Measurements from ENCODE around the gene STK4. TPM values are rescaled to one million over a fixed set of nuclear protein-coding genes. Genes with fewer than 3 reads are reported as not detected.

STK4 gene
- total RNA-seq, 4 donors from 2014 or later: 25.4 to 63.9 (median 33.5) TPM

DNA sequence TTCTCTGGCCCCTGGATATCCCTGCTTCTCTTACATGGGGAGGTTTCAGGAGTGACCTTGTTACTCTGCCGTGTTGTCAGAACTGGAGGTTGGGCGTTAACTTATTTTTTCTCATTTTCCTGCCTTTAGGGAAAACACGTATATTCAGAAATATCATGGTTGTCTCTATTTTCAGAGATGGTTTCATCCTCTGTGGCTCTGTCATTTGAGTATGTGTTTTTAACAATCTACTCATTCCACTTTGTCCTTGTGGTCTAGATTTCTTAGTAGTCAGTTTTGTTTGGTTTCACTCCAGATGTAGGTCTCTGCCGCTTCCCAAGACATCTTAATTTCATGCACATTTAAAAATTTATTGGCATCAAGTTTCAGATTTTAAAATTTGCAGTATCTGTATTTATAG is 88.7 kb downstream of the STK4 start:
- no peak for DNase-seq (ENCODE audit: low spot score in 2 of 2)
- H3K27me3 ChIP-seq: no peaks in the 10 kb centered on the region
- no peak overlapping the region for H3K27ac ChIP-seq
- H3K36me3 ChIP-seq: peaks cover 8% of the 10 kb centered on the region
- 90% methylated on average over 4 of the region's 4 CpGs for WGBS
- no peaks in the 10 kb centered on the region for H3K9me3 ChIP-seq
- H3K4me1 ChIP-seq: peaks cover 13% of the 10 kb centered on the region
- no peak for TF ChIP-seq POLR2A (IDR thresholded peaks at IDR 0.05)
- no peak for TF ChIP-seq POLR2AphosphoS5 (IDR thresholded peaks at IDR 0.05)
- TF ChIP-seq, protein P1, sequence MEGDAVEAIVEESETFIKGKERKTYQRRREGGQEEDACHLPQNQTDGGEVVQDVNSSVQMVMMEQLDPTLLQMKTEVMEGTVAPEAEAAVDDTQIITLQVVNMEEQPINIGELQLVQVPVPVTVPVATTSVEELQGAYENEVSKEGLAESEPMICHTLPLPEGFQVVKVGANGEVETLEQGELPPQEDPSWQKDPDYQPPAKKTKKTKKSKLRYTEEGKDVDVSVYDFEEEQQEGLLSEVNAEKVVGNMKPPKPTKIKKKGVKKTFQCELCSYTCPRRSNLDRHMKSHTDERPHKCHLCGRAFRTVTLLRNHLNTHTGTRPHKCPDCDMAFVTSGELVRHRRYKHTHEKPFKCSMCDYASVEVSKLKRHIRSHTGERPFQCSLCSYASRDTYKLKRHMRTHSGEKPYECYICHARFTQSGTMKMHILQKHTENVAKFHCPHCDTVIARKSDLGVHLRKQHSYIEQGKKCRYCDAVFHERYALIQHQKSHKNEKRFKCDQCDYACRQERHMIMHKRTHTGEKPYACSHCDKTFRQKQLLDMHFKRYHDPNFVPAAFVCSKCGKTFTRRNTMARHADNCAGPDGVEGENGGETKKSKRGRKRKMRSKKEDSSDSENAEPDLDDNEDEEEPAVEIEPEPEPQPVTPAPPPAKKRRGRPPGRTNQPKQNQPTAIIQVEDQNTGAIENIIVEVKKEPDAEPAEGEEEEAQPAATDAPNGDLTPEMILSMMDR (IDR thresholded peaks at IDR 0.05): no peak
- no peak for TF ChIP-seq EP300 (IDR thresholded peaks at IDR 0.05)
- no peak overlapping the region for H3K4me3 ChIP-seq

DNA sequence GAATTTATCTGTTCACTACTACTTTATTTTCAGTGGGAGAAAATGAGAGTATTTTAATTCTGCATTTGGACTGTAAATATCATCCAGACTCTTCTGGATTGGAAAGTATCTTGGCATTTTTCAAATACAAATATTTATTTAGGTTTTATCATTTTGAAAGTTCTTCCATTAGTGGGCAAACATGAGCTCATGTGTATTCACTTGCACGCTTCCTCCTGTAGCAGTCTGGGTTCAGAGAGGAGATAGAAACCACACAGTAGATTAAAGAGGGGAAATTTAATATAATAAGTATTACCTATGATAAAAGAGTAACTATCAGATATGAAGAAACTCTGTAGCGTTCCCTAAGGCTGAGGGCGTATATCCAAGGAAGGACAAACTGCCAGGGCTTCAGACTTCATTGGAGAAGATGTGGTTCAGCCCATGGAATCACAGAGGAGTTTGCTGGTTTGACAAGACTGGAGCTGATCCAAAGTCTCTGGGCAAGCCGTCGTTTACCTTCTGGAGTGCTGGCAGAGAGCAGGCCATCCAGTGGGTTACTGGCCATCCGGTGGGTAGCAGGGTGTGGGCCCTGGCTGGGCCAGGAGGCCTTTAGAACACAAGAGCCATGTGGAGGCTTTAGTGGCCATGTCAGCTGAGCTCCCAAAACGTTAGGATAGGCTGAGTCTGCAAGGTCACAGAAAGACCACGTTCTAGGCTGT is 90.3 kb downstream of the STK4 start:
- Histone ChIP-seq H3K27me3 (no peaks in the 10 kb centered on the region), H3K27ac (no peak overlapping the region), H3K4me3 (no peak overlapping the region), H3K36me3 (peaks cover 8% of the 10 kb centered on the region), H3K9me3 (no peaks in the 10 kb centered on the region), H3K4me1 (peaks cover 15% of the 10 kb centered on the region)
- WGBS: 53% methylated on average over 5 of the region's 8 CpGs
- DNase-seq (ENCODE audit: low spot score in 2 of 2): no peak
- TF ChIP-seq, protein P1 (IDR thresholded peaks at IDR 0.05): no peak
- no peak for TF ChIP-seq POLR2A (IDR thresholded peaks at IDR 0.05)

DNA sequence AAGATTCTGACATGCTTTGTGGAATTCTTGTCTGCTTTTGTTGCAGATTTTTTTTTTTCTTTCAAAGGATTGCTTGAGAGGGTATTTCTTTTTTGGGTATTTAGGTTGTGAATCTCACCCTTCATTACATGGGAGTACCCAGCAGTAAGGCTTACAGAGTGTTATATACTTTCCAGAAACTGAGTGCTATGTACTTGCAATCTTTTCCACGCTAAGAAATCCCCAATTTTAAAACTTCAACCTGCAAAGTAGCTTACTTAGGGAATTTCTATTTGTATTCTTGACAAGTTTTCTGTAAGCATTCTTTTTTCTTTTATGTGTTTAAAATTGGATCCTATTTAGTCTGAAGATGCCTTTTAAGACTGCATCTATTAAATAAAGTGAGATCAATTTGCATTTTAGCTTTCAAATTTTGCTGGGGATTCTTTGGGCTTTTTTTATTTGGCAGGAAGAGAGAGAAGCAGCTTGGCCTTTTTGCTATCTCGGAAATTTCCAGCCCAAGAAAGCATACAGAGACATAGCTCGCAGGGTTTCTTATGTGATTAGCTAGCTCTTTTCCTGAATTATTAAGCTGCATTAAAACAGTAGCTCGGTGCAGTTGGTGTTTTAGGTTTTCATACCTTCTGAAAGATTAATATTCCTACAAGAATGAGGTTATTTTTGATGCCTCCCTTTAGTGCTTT is 92.0 kb downstream of the STK4 start:
- Histone ChIP-seq H3K36me3 (peaks cover 8% of the 10 kb centered on the region), H3K9me3 (no peaks in the 10 kb centered on the region), H3K4me3 (no peak overlapping the region), H3K27me3 (no peaks in the 10 kb centered on the region), H3K27ac (no peak overlapping the region), H3K4me1 (peaks cover 10% of the 10 kb centered on the region)
- DNase-seq (ENCODE audit: low spot score in 2 of 2): no peak
- WGBS: 63% methylated on average over 4 of the region's 4 CpGs
- TF ChIP-seq EP300 (IDR thresholded peaks at IDR 0.05): no peak
- no peak for TF ChIP-seq POLR2A (IDR thresholded peaks at IDR 0.05)
- TF ChIP-seq, protein P1 (IDR thresholded peaks at IDR 0.05): no peak
- TF ChIP-seq POLR2AphosphoS5 (IDR thresholded peaks at IDR 0.05): no peak

DNA sequence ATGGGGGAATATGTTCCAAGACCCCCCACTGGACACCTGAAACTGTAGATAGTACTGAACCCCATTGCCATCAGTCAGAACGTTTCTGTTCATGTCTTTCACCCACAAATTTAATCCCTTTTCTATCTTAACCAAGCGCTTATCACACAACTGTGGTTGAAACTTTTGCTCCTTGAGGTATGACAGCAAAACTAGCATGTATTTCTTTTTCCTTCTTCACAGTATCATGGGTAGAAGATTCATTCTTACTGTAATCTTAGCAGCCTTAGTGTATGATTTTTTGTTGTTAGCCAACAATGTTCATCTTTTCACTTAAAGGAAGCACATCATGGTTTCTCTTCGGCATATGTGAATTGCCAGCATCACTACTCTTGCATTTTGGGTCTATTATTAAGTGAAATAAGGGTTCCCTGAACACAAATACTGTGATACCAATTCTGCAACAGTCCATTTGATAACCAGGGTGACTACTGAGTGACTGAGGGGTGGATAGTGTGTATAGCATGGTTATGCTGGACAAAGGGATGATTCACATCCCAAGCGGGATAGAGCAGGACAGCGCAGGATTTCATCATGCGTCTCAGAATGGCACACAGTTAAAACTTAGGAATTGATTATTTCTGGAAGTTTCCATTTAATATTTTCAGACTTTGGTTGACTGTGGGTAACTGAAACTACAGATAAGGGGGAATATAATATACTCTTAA is 92.9 kb downstream of the STK4 start:
- no peak for DNase-seq (ENCODE audit: low spot score in 2 of 2)
- 89% methylated on average over 6 of the region's 6 CpGs for WGBS
- TF ChIP-seq, protein P1 (IDR thresholded peaks at IDR 0.05): no peak
- TF ChIP-seq POLR2AphosphoS5 (IDR thresholded peaks at IDR 0.05) (no peak), EP300 (IDR thresholded peaks at IDR 0.05) (no peak), POLR2A (IDR thresholded peaks at IDR 0.05) (no peak)
- H3K27ac ChIP-seq: no peak overlapping the region
- H3K27me3 ChIP-seq: no peaks in the 10 kb centered on the region
- H3K4me1 ChIP-seq: peaks cover 6% of the 10 kb centered on the region
- H3K36me3 ChIP-seq: peaks cover 5% of the 10 kb centered on the region
- H3K4me3 ChIP-seq: no peak overlapping the region
- no peaks in the 10 kb centered on the region for H3K9me3 ChIP-seq

DNA sequence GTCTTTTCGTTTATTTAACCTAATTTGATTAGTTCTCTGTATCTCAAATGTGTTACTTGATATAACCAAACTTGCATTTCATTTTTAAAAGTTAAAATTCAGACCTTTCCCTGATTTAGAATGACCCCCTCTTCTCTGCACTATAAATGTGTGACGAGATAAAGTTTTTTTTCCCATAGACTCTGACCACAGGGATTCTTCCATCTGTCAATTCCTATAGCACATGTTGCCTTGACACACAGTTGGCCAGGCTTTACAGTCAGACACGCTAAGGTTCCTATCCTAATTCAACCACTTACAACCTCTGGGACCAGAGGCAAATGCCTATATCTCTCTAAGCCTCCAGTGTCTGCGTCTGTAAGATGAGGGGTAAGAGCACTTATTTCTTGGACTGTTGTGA is 94.0 kb downstream of the STK4 start:
- Histone ChIP-seq H3K27me3 (no peaks in the 10 kb centered on the region), H3K4me3 (no peak overlapping the region), H3K36me3 (peaks cover 5% of the 10 kb centered on the region), H3K9me3 (no peaks in the 10 kb centered on the region), H3K27ac (no peak overlapping the region), H3K4me1 (peaks cover 6% of the 10 kb centered on the region)
- WGBS: 82% methylated on average over 4 of the region's 4 CpGs
- TF ChIP-seq EP300 (IDR thresholded peaks at IDR 0.05) (no peak), POLR2AphosphoS5 (IDR thresholded peaks at IDR 0.05) (no peak), POLR2A (IDR thresholded peaks at IDR 0.05) (no peak)
- TF ChIP-seq, protein P1 (IDR thresholded peaks at IDR 0.05): no peak
- no peak for DNase-seq (ENCODE audit: low spot score in 2 of 2)

Measured in suprapubic skin (tissue), 4 donors.